Kidney capillary endothelial cell (primary cell): ENCODE results near the gene KRTAP20-2.

Source experiments
- DNase-seq: peaks from one replicate; pipeline ENCODE4 v3.0.0-alpha.2; 2018; ENCODE audit warnings: low spot score

The KRTAP20-2 gene

DNA sequence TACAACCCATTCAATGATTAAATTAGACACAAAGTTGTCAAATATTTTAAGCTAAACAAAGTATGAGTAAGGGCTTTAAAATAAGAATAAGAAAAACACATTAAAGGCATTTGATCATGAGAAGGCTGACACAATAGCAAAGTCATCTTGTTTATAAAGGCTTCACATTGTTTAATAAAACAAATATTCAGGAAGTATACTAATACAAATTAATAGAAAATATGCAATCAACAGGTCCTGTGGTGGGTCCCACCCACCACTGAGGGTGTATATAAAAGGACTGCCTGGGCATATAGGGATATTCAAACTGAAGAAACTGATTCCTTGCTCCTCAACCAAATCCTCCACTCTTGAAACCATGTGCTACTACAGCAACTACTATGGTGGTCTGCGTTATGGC is at the start of gene KRTAP20-2:
TSS of gene KRTAP20-2 (plus strand) at position 301 of the 400 bp plus-strand sequence. CDS start at position 359, 58 bp downstream.
- DNase-seq, result no peak

DNA sequence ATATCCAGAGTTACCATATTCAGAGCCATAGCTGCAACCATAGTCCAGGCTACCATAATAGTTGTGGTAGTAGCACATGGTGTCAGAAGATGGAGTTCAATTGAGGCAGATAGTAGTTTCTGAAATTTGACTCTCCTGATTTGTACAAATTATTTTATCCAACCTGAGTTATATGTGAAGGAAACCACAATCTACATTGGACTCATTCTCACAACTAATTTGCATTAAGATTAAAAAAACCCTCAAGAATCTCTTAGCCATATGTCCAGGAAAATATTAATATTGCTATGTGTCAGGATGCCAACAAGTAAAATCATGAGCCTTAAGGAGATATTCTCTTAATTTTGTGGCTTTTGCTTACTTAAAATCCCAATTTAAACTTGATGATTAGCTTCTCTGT is 44.7 kb upstream of the KRTAP20-2 start, which contains the start of gene KRTAP22-2:
TSS of gene KRTAP22-2 (minus strand) at position 101 of the 400 bp plus-strand sequence.
- no peak for DNase-seq

DNA sequence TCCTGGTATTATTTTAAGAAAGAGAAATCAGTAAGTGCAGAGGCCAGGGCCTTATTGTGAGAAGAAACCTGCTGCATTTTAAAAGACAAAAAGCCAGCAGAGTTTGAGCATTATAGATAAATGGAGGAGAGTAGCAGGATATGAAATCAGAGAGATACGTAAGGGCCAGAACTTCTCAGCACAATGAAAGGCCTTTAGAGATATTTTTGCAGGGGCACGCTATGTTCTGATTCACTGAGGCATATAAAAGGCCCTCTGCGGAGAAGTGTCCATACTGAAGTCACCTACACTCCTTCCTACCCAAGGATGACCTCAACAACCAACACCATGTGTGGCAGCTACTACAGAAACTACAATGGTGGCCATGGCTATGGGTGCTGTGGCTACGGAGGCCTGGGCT is 42.9 kb upstream of the KRTAP20-2 start, which contains the start of gene KRTAP6-3:
TSS of gene KRTAP6-3 (plus strand) at position 301 of the 400 bp plus-strand sequence. CDS start at position 307, 6 bp downstream.
- DNase-seq, result no peak

DNA sequence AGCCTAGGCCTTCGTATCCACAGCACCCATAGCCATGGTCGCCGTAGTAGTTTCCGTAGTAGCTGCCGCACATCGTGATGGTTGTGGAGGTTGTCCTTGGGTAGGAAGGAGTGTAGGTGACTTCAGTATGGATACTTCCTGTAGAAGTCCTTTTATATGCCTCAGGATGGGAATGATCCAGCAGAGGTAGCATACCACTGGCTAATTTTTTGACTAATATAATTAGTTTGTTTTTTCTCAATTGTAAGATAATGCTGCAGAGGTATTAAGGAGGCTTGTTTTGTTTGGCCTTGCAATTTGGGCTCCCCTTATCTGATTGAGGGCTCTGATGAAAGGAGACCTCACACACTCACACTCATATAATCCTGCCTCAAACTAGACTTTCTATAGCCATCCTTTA is 36.2 kb upstream of the KRTAP20-2 start, which contains the start of gene KRTAP6-2:
TSS of gene KRTAP6-2 (minus strand) at position 101 of the 400 bp plus-strand sequence. CDS start at position 73, 28 bp downstream.
- no peak for DNase-seq

DNA sequence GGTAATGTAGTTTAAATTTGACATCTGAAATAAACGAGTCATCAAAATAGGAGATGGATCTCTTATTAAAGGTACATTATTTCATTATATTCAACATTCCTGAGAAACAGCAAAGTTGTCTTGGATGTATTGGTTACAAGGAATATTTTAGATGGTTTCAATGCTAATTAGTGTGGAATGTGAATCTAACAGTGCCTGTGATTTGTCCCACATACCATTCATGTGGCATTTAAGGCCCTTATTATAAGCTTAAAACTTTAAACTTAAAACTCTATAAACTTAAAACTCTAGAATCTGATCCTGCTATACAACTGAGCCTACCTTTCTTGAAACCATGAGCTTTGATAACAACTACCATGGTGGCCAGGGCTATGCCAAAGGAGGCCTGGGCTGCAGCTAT is 34.2 kb upstream of the KRTAP20-2 start, which contains the start of gene KRTAP22-1:
TSS of gene KRTAP22-1 (plus strand) at position 301 of the 400 bp plus-strand sequence.
- no peak for DNase-seq

DNA sequence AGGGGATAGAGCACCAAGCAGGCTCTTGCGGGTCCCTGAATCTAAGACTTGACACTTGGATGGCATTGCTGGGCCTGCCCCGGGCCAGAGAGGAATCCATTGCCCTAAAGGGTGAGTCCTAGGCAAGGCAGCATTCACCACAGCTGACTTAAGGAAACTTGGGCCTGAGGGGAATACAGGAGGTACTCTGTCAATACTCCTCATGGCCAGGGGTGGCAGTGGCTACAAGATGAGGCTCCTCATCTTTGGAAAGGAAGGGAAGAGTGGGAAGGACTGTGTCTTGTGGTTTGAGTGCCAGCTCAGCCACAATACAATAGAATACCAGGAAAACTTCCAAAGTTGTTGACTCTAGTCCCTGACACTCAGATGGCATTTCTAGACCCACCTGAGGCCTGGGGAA is 29.0 kb upstream of the KRTAP20-2 start:
- no peak for DNase-seq

DNA sequence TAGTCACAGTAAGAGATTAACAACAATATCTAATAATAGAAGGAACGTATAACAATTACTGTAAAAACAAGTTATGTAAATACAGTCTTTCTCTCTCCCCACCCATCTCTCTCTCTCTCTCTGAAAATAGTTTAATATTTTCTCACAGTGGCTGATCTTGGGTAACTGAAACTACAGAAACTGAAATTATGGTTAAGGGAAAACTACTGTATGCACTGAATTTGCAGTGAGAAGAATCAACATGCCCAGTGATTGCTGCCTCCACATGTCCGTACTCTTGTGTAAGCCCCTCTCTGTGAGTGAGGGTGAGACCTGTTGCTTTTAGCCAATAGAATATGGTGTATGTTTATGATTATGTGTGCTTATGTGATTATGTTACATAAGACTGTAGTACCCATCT is 22.9 kb upstream of the KRTAP20-2 start:
- no peak for DNase-seq

DNA sequence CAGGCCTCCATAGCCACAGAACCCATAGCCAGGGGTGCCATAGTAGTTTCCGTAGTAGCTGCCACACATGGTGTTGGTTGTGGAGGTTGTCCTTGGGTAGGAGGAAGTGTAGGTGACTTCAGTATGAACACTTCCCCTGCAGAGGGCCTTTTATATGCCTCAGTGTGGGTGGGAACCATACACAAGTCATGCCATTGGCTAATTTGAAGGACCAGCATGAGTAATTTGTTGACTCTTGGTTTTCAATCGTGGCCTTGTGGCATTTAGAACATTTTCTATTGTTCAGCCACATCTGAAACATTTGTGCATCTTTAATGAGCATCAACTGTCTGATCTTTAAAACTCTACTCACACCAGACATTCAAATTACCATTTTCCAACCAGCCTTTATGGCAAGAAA is 21.2 kb upstream of the KRTAP20-2 start, which contains the start of gene KRTAP6-1:
TSS of gene KRTAP6-1 (minus strand) at position 95 of the 400 bp plus-strand sequence. CDS start at position 69, 26 bp downstream.
- DNase-seq, result no peak

DNA sequence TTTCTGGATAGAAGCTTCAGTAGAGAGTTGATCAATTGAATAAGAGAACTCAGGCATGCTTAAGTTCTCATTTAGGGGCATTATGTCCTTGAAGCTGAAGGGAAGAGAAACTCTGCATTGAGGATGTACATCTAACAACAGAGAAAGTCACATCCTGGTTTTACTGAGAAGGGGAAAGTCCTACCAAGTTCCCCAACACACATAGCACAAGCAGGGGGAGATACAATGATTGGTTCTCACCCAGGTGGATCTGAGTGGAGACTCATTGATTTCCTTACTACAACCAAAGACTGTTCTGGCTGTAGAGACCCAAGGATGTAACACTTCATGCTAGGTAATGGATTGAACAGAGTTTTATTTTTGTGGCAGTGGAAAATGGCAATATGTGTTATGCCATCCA is 19.8 kb upstream of the KRTAP20-2 start:
- DNase-seq, result no peak

DNA sequence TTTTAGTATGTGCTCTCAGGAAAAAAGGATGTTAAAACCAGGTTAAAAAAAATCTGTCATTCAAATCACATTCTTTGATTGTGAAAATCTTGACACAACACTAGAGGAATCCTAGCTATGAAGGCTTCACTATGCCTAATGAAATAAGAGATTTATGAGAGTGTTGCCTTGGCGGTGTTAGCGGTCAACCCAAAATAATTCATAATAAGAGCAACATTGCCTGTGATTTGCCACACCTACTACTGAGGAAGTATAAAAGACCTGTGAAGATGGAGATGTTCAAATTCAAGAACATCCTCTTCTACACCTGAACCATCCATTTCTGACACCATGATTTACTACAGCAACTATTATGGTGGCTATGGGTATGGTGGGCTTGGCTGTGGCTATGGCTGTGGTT is 18.9 kb upstream of the KRTAP20-2 start, which contains the start of gene KRTAP20-1:
TSS of gene KRTAP20-1 (plus strand) at position 301 of the 400 bp plus-strand sequence. CDS start at position 331, 30 bp downstream.
- no peak for DNase-seq

DNA sequence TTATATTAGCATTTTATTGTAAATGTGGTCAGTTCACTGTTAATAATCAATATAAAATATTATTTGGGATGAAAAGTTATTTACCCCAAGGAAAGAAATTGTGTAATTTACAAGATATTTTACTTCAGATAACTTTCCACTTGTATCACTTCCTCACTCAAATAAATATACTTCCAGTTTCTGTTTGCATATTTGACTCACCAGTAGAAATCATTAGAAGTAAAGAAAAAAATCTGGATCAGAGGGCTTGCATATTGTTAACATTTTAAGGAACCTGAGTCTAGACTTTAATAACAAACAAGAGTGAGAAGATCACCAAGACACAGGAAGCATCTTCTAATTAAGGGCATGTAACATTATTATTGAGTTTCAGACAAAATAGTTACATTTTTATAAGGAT is 14.9 kb upstream of the KRTAP20-2 start:
- DNase-seq, result no peak

DNA sequence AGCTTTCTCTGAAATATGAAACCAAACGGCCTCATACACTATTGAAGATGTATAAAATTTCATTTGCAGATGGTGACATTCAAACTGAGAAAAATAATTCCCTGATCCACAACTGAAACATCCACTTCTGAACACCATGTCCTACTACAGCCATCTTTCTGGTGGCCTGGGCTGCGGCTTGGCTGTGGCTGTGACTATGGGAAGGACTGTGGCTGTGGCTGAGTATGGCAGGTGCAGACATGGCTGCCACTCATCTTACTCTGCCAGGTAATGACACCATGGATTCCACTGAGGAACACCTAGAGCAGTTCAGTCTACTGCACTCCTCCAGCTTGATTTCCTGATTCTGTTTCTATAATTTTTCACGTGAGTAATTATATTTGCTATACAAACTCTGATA is 14.5 kb upstream of the KRTAP20-2 start, which contains the start of gene KRTAP20-4:
TSS of gene KRTAP20-4 (plus strand) at position 106 of the 400 bp plus-strand sequence.
- no peak for DNase-seq

DNA sequence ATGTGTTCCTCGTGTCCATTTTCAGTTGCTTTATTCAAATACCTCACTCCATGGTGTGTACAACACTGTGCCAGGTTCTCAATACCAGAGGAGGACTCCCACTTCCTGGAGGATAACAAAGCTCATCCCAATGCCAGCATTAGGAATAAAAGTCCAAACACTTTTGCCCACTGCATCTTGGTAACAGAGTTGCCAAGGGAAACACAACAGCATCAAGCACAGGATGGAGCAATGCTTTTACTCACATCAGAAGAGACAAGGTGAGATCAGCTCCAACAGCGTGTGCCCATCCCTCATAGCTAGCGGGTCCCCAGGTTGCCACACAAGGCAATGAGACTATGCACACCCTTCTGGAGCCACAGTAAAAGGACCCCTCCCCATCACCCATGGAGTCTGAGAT is 11.6 kb upstream of the KRTAP20-2 start:
- no peak for DNase-seq

DNA sequence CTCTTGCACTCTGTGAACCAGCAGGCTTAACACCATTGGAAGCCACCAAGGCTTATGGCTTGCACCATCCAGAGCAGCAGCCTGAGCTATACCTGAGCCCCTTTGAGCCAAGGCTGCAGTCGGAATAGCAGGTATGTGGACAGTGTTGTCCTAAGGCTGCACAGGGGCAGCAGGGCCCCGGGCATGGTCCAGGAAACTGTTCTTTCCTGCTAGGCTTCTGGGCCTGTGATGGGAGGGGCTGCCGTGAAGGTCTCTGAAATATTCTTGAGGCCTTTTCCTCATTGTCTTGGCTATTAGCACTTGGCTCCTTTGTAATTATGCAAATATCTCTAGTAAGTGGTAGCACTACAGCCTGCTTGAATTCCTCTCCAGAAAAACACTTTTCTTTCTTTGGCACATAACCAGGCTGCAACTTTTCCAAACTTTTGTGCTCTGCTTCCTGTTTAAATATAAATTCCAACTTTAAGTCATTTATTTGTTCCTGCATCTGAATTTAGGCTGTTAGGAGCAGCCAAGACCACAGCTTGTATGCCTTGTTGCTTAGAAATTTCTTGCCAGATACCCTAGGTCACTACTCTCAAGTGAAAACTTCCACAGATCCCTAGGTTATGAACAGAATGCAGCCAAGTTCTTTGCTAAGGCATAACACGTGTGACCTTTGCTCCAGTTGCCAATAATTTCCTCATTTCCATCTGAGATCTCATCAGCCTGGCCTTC is 9.4 kb upstream of the KRTAP20-2 start:
- DNase-seq, result no peak

DNA sequence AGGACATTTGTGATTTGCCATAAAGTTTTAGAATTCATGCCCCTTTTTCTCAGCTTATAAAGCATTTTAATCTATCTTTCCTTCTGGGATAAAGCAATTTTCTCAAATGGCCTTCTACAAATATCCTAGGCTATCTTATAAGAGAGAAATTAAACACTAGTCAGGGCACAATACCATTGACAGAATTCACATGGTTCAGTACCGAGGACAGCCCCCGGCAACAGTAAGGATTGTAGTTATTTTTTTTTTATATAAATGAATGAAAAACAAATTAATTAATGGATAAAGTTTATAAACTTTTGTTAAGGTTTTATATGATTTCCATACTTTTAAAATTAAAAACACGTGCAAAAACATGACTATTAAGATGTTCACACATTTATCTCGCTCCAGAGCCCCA is 6.9 kb upstream of the KRTAP20-2 start:
- DNase-seq, result no peak

DNA sequence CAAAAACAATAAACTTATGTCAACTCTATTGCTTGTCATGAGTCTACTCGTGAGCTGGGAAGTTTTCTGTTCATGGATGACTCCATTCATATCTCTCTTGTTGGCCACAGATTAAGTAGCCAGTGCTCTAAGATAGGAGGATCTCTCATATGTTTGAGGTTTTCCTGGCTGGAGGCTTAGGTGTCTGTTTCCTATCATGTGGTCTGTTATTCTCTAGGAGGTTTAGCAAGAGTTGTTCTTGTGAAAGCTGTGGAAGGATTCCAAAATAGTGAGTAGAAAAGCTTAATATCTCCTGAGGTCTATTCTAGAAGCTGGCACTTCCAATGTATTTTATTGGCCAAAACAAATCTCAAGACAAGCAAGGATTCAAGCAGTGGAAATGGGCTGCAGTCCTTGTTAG is 5.8 kb upstream of the KRTAP20-2 start:
- DNase-seq, result no peak

DNA sequence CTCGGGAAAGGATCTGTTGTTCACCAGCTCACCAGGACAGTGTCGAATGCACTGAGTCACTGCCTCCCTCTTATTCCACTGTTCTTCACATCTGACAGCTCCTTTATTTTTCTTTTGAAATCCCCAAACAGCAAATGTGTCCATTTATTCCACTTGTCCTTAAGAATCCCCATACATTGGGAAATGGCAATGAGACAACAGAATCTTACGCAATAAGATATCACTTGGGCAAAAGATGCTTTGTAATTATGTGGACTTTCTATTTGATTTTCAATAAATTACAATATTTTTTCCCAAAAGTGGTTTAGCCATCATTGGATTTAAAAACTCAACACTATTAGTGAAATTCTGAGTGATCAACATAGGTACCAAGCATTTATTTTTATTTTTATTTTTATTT is 3.7 kb downstream of the KRTAP20-2 start:
- no peak for DNase-seq

DNA sequence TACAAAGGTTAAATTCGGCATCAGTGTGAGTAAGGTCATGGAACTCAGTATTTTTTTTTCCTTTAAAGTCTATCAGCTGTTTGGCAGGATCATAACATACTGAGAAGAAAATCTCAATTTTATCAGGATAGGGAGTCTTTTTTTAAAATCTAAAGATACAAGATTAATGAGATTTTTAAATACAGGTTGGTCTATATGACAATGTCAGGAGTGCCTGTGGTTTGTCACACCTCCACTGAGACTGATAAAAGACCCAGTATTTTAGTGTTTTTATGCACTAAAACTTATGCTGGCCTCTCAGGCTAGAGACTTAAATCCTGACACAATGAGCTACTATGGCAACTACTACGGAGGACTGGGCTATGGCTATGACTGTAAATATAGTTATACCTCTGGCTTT is 7.6 kb downstream of the KRTAP20-2 start, which contains the start of gene KRTAP20-3:
TSS of gene KRTAP20-3 (plus strand) at position 301 of the 400 bp plus-strand sequence.
- no peak for DNase-seq

DNA sequence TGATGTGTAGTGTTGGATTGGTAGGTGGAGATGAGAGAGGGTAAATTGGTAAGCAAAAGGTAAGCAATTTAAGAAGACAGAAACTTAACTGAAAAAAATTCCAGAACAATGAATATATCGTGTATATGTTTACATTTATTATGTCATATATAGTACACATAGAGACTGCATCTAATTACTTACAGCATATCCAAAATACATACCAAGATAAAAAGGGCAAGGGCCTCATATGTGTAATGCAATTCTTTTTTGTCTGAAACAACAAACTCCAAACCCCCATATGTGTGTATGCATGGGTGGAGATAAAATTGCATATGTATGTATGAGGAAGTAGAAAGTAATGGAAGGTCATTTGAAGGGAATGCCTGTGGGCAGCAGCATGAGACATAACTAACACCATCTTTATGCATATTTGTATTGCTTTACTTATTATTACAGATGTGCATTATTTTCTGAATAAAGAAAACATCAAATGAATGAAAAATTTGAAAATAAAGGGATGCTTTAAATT is 12.0 kb downstream of the KRTAP20-2 start:
- no peak for DNase-seq

DNA sequence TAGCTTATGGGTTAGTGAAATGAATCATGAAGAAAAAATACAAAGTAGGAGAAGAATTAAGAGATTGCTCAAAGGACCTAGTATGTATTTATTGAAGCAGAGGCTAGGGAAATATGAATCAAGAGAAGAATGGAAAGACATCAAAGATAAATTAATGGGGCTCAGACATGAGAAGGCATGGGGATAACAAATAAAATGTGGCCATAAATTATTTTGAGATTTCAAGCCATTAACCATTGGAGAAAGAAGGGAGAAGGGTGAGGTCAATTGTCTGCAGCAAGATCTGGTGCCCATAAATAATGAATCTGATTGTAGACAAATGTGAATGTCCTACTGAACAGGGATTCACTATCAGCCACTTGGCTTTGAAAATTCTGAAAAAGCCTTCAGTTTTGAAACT is 17.9 kb downstream of the KRTAP20-2 start:
- no peak for DNase-seq

DNA sequence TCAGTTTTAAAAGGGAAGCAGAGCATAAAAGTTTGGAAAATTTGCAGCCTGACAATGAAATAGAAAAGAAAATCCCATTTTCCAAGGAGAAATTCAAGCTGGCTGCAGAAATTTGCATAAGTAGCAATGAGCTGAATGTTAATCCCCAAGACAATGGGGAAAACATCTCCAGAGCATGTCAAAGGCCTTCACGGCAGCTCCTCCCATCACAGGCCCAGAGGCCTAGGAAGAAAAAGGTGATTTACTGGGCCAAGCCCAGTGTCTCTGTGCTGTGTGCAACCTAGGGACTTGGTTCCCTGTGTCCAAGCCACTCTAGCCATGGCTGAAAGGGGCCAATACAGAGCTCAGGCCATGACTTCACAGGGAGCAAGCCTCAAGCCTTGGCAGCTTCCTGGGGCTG is 33.8 kb downstream of the KRTAP20-2 start:
- DNase-seq, result no peak

DNA sequence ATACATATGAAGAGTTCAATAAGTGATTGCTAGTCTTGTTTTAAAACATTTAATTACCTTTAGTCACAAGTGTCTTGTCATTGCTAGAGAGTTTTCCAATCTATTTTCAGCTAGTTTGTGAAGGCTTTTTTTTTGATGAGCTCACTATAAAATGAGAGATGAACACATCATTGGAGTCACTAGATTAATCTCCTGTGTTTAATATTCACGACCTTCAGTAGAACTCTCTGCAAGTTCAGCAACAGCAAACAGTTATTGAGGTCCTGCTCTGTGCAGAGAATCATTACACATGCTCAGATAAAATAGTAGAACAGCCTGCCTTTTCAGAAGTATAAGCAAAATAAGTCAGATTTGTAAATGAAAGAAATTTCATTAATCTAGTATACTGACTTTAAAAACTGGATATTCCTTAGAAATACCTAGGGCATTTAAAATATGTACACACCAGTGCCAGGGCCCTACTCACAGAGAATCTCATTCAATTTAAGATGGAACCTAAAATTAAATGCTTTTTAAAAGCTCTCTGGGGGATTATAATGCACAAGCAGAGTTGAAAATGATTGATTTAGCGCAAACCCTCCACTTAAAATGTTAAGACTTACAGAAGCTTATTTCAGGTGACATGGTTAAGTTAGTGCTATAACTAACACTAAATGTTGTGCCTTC is 38.1 kb downstream of the KRTAP20-2 start:
- no peak for DNase-seq
